Ureter (tissue), 1 donor: ENCODE results near the gene BAX. TPM values are rescaled to one million over a fixed set of nuclear protein-coding genes. Genes with fewer than 3 reads are reported as not detected.
A peak's percentile ranks its signal among the peaks of the same experiment; 100 is the strongest.

Experiments used
- DNase-seq: peaks from one replicate; pipeline ENCODE4 v3.0.0-alpha.2; 2020; ENCODE audit warnings: low spot score
- total RNA-seq: library from RNA; stranded (reverse); gene quantifications from one replicate; pipeline ENCODE4 v1.2.4, GENCODE V29; 2023
- donor health status: DM: yes; HTN: yes; CAD: no.

Gene BAX
- total RNA-seq, 1 donor from 2014 or later: 79.9 TPM

GRCh38 chr19:48962029-48962848, 7.6 kb downstream of the BAX start:
- peak; percentile 80 for DNase-seq

- no peak for DNase-seq
Observed at GRCh38 chr19:48962849-48963165, 8.1 kb downstream of the BAX start.

DNA sequence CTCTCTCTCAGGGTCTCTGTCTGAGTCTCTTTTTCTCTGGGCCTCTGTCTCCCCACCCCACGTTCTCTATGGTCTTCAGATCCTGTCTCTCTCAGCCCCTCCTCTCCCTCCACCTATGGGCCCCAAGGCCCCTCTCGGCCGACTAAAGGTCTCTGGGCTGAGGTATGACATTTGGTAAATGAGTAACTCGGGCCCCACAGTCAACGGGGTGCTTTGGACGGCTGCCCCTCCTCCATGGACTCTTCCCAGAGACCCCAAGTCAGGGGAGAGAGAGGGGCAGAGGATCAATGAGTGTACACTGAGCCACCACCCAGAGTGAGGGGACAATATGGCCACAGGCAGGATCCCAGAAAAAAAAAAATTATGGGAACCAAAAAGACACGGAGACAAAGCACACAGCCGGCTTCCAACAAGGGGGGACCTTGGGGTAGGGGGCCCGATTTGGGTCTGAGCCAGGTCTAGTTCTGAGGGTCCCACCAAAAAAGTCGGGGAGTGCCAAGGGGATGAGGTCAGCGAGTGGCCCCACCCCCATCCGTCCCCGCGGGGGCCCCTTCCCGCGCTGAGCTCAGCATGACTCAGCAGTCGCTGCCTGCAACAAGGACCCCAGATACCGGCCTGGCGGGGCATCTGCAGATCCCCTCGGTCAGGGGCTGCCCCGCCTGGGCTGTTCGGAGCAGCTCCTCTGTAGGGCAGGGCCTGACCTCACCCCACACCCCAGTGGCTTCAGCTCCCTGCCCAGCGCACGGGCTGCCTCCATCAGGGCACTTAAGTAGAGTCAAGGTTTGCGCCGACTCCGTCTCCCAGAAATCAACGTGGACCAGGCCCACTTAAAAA, 8.9 kb downstream of the BAX start:
- DNase-seq: peak; percentile 84

GRCh38 chr19:48964205-48965039, 9.7 kb downstream of the BAX start:
- no peak for DNase-seq

DNA sequence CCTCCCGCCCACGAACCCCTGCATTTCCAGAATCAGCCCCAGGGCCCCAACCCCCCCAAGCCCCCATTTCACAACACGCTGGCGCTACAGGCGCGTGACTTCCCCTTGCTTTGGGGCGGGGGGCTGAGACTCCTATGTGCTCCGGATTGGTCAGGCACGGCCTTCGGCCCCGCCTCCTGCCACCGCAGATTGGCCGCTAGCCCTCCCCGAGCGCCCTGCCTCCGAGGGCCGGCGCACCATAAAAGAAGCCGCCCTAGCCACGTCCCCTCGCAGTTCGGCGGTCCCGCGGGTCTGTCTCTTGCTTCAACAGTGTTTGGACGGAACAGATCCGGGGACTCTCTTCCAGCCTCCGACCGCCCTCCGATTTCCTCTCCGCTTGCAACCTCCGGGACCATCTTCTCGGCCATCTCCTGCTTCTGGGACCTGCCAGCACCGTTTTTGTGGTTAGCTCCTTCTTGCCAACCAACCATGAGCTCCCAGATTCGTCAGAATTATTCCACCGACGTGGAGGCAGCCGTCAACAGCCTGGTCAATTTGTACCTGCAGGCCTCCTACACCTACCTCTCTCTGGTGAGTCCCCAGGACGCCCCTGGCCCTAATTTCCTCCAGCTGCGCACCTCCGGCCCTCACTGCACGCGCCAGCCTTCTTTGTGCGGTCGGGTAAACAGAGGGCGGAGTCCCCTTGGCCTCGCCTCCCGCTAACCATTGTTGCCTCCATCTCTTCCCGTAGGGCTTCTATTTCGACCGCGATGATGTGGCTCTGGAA, 10.5 kb downstream of the BAX start, which contains the start of gene FTL:
FTL (plus strand) TSS at position 270 of the 766 bp plus-strand sequence; CDS start at position 469, 199 bp downstream.
- peak; percentile 98 for DNase-seq

DNA sequence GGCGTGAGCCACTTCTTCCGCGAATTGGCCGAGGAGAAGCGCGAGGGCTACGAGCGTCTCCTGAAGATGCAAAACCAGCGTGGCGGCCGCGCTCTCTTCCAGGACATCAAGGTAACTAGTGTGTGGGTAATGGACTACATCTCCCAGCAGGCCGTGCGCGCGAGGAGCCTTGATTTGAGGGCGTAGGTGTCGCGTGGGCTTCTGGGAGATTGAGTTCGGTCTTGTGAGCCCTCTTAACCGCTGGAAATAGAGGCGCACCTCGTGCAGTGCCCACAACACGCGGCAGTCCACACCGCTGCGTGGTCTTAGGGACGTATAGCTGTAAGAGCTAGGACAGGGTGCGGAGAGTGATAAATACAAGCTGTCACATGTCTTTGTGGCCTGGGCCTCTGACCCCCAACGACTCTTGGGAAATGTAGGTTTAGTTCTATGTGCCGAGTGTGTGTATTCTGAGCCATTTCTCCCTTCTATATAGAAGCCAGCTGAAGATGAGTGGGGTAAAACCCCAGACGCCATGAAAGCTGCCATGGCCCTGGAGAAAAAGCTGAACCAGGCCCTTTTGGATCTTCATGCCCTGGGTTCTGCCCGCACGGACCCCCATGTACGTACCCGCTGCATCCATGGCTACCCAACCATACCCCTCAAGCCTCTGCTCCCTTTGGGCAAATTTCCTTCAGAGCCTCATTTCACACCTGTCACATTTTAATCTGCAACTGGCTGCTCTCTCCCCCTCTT, 11.3 kb downstream of the BAX start:
- peak; percentile 92 for DNase-seq

DNA sequence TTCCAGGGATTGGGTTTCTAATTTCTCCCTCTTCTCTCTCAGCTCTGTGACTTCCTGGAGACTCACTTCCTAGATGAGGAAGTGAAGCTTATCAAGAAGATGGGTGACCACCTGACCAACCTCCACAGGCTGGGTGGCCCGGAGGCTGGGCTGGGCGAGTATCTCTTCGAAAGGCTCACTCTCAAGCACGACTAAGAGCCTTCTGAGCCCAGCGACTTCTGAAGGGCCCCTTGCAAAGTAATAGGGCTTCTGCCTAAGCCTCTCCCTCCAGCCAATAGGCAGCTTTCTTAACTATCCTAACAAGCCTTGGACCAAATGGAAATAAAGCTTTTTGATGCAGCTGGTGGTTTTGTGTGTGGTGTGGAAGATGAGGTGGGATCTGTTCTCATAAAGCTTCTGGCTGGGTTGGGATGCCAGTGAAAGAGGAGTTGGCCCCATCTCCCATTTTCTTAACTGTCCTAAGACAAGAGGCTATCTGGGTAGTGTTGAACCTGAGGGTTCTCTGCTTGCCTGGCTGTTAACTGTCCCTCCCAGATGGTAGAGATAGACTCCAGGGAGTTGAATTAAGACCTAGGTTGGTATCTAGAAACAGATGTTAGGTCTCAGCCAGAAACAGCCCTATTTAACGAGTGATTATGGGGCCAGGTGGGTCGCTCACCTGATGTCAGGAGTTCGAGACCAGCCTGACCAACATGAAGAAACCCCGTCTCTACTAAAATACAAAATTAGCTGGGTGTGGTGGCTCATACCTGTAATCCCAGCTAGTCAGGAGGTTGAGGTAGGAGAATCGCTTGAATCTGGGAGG, 12.1 kb downstream of the BAX start:
- DNase-seq: no peak

DNA sequence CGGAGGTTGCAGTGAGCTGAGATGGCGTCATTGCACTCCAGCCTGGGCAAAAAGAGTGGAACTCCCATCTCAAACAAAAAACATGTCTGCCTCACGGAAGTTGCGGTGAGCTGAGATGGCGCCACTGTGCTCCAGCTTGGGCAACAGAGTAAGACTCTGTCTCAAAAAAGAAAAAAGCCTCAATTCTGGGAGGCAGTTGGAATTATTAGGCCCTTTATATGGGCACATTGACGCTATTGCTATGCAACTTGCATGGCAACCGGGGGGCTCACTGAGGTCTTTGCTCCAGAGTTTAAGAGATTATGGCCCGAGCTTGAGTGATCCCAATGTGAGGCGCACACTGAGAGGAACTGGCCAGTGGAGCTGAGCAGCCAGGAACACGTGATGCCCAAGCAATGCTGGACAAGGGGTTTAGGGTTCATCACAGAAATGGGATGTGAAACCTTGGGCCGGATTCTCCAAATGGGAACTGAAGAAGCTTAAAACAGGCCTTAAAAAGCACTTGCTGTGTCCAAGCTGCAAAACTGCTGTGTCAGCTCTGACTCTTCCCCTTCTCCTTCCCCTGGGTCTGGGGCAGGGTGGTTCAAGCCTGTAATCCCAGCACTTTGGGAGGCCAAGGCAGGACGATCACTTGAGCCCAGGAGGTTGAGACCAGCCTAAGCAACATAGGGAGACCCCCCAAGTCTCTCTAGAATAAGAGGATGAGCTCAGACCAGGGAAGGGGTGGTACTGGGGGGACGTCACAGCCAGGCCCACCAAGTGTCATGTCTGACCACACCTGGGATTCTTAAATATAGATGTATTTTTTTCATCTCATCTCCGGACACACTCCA, 12.9 kb downstream of the BAX start:
- peak; percentile 55 for DNase-seq

DNA sequence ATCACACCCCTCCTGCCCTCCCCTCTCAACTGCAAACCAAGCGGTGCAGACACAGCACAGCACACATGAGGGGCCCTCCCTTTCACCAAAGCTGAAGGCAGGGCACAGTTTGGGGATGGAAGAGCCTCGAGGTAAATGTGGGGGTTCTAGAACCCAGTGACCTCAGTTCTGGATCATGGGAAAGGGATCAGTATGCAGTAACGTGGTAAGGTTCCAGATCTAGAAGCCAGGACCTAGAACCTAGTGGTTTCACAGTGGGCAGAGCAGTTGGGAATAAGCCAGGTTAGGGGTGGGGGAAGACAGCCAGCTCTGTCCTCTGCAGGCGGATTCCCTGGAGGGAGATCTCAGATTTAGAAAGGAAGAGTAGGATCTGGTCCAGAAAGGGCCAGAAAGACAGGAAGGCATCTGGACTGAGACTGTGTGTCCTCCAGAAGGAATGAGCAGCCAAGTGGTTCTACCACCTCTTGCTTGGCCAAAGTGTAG, 13.5 kb downstream of the BAX start:
- DNase-seq: no peak

- DNase-seq: no peak
Observed at GRCh38 chr19:48968813-48969218, 14.1 kb downstream of the BAX start.

DNA sequence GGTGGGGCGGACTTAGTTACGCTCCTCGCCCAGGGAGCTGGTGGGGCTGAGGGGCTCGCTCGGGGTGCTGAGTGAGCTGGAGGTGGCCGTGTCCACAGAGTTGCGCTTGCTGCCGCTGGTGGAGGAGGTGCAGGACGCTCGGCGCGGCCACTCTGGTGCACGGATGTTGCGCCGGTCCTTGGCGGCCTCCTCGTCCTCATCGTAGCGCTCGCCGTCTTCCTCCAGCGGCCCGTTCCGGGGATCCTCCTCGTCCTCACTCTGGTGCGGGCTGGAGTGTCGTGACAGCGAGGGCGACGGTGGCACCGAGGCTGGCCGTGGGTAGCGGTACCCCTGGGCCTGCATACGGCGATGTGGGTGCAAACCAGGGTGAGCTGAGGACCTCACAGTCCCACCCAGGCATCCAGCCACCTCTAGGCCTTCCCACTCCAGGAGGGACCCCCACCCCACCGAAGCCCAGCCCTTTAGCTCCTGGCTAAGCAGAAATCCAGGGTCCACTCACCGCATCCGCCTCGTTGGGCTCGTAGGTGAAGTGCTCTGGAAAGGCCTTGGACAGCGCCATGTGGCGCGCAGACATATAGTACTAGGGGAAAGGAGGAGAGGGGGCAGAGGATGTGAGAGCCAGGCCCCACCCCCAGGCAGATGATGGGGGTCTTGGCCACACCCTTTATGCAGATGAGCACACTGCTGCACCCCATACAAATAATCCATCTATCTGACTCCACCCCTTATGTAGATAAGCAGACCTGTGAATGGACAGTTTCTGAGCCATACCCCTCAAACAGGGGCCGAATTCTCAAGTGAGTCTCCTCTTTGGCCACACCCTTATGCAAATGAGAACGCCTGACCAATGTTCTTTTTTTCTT, 14.8 kb downstream of the BAX start:
- no peak for DNase-seq

GRCh38 chr19:48970139-48970766, 15.6 kb downstream of the BAX start:
- DNase-seq: no peak

- peak; percentile 77 for DNase-seq
Observed at GRCh38 chr19:48970923-48971395, 16.3 kb downstream of the BAX start.

GRCh38 chr19:48975947-48976847, 21.5 kb downstream of the BAX start:
- no peak for DNase-seq

- DNase-seq: no peak
Observed at GRCh38 chr19:48977061-48977460, 22.4 kb downstream of the BAX start.

DNA sequence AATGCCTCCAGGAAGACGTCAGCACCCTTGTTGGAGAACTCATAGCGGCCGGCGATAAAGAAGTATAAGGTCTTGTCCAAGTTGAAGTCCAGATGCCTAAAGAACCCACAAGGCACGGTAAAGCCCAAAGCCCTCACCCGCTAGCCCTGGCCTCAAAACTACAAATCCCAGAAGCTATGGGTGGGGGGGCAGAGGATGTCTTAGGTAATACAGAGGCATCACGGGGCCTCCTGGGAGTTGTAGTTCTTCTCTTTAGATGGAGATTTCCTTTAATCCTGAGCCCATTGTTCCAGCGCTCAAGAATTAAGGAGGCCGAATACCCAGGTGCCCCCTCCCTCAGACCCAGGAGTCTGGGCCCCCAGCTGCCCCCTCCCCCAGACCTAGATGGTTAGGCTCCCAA, 27.6 kb downstream of the BAX start:
- no peak for DNase-seq
